GM10248 (cell line): ENCODE results near the gene TSPAN18.

Source experiments
- CTCF ChIA-PET: fragments of 300-600 bp; sonication (Branson Sonifier 250); formaldehyde crosslinking; extraction: SDS; loops from one replicate; lab custom pipeline; 2021; ENCODE audit warnings: antibody characterized with exemption; lab: Yijun Ruan, JAX
- POLR2A ChIA-PET: fragments of 350-650 bp; sonication (Branson Sonifier 250); formaldehyde crosslinking; extraction: SDS; loops from one replicate; lab custom pipeline; 2020; ENCODE audit warnings: antibody characterized with exemption; lab: Yijun Ruan, JAX
- DNase-seq: peaks from one replicate; pipeline ENCODE4 v3.0.0; 2012; ENCODE audit errors: extremely low spot score
- TF ChIP-seq, protein P1 (sequence below): IDR thresholded peaks from 2 replicates; pipeline ENCODE4 v1.5.1; 2012; ENCODE audit warnings: mild to moderate bottlenecking, low read depth; ENCODE audit errors: extremely low read depth, missing control alignments, control extremely low read depth

TSPAN18 gene

DNA sequence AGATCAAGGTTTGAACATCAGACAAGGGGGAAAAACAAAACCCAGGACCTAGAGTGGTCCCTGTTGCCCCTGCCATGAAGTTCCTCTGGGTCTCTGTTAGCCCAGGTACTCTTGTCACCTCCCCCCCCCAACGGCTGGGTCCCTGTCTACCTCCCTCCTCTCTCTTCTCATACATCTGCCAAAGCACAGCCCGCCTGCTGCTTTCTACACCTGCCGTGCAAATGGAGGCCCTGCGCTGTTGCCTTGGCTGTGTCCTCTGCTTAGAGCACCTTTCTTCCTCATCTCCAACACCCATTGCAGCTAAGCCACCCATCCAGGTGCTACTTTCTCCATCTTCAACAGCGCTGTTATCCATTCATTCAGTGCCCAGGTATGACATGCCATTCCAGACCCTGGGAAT is 124.7 kb downstream of the TSPAN18 start:
- ChIA-PET POLR2A (no interaction called here), CTCF (interaction anchor here (1.5 kb wide), 1 partner anchor 29 kb away, joined by 3 read pairs; no protein-coding TSS in a partner anchor)
- TF ChIP-seq, protein P1, sequence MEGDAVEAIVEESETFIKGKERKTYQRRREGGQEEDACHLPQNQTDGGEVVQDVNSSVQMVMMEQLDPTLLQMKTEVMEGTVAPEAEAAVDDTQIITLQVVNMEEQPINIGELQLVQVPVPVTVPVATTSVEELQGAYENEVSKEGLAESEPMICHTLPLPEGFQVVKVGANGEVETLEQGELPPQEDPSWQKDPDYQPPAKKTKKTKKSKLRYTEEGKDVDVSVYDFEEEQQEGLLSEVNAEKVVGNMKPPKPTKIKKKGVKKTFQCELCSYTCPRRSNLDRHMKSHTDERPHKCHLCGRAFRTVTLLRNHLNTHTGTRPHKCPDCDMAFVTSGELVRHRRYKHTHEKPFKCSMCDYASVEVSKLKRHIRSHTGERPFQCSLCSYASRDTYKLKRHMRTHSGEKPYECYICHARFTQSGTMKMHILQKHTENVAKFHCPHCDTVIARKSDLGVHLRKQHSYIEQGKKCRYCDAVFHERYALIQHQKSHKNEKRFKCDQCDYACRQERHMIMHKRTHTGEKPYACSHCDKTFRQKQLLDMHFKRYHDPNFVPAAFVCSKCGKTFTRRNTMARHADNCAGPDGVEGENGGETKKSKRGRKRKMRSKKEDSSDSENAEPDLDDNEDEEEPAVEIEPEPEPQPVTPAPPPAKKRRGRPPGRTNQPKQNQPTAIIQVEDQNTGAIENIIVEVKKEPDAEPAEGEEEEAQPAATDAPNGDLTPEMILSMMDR, result no peak
- no peak for DNase-seq

DNA sequence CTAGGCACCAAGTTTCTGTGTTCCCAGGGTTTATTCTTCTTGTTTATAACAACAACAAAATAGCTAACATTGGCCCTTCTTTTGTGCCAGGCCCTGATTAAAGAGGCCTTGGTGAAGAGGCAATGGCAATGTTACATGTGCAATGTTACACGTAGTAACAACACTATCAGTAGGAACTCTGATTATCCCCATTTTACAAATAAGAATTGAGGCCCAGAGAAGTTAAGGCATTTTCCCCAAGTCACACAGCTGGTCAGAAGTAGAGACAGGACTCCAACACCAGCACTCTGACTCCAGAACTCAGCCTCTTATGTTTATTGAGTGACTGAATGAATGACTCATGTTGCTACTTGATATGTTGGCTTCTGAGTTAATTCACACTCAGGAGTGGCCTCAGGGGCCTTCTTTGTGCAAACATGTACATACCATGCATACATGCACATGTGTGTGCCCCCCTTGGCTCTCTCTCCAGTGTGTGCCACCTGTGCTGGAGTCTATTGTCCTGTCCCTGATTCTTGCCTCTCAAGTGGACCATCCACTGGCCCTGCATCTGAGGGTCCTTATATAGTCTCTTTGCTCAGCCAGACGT is 125.5 kb downstream of the TSPAN18 start:
- ChIA-PET CTCF (interaction anchor here (1.5 kb wide), 1 partner anchor 30 kb away, joined by 3 read pairs; no protein-coding TSS in a partner anchor), POLR2A (no interaction called here)
- TF ChIP-seq, protein P1, result no peak
- DNase-seq, result no peak

DNA sequence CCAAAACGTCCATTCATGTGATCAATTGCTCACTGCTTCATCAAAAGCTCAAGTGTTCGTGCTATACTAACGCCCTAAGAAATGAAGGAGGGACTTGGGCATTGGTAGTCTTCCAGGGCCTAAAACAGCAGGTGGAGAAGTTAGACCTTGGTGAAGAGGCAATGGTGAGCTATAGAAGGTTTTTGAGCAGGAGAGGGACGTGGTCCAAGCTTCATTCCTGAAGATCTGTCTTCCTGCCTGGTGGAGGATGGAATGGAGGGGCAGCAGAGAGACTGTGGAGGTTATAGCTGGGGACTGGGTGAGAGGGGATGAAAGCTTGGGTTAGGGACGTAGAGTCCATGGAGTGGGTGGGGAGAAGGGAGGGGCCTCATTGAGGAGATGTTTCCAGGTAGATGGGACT is 126.2 kb downstream of the TSPAN18 start:
- POLR2A ChIA-PET, result no interaction called here
- CTCF ChIA-PET, result interaction anchor here (1.5 kb wide), 1 partner anchor 30 kb away, joined by 3 read pairs; no protein-coding TSS in a partner anchor
- DNase-seq, result no peak
- TF ChIP-seq, protein P1, result no peak

DNA sequence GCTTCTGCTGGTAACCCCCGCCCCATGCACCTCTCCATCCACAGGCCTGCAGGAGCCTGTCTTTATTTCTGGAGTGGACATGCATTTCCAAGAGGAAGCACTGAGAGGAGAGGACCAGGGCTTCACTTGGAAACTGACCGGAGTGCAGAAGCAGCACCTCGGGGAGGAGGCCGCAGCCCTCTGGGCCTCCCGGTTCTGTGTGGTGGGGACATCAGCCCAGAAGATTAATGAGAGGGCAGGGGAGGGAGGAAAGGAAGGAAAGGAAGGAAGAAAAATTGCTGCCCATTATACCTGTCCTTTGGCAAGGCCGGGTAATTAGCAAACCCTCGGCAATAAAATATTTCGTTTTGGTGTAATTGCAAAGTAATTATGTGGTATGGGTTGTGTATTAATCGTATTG is 126.9 kb downstream of the TSPAN18 start:
- CTCF ChIA-PET, result interaction anchor here (1.0 kb wide), 1 partner anchor 12 kb away, joined by 3 read pairs; no protein-coding TSS in a partner anchor
- TF ChIP-seq, protein P1, result no peak
- POLR2A ChIA-PET, result no interaction called here
- no peak for DNase-seq

DNA sequence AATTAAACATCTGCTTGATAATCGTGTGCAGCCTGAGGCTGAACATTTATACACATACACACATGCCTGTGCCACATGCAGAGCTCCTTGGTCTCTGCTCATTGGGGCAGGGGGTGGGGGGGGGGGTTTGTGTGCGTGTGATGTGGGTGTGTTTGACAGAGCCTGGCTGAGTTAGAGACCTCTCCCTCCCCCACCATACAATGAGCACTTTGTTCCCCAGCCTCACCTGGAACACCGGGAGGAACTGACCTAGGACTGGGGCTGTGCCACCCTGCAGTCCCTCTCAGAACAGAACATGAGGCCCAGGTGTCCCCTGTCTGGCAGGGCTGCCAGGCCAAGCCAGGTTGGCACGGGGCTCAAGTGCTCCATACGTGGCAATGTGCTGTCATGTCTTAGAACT is 127.3 kb downstream of the TSPAN18 start:
- POLR2A ChIA-PET, result no interaction called here
- CTCF ChIA-PET, result interaction anchor here (1.0 kb wide), 1 partner anchor 11 kb away, joined by 3 read pairs; no protein-coding TSS in a partner anchor
- TF ChIP-seq, protein P1, result no peak
- DNase-seq, result no peak

DNA sequence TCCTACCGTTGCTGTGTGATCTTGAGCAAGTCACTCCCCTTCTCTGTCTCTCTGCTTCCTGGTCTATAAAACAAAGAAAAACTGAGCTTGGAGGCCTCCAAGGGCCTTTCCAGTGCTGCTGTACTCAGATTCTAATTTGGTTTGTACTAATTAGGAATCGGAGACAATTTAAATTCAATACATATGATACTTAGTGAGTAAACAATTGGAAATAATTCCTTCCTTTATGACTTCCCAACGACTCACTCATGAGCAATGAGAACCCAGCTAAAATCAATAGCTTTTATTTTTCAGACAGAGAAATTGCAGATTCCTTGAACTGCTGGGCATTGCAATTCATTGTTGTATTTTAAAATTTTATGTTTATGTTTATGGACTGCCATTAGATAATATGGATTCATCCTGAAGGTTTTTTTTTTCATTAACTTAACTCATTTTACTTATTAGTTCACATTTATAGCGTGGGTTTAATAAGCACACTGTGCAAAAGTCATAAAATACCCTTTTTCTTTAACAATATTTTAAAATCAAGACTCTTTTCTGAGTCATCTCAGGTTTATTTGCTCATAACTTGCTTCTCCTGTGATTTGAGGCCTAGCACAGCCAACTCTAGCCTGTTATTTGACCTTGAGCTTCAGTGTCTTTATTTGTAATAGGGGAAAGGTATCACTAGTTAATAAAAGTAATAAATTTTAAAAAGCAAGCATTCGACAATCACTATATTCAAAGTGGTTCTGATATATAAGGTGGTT is 128.2 kb downstream of the TSPAN18 start:
- POLR2A ChIA-PET, result no interaction called here
- CTCF ChIA-PET, result no interaction called here
- DNase-seq, result no peak
- TF ChIP-seq, protein P1, result no peak
